CD14-positive monocyte (primary cell): Measurements from ENCODE around the gene ABI1. TPM values are rescaled to one million over a fixed set of nuclear protein-coding genes. Genes with fewer than 3 reads are reported as not detected.

ENCODE experiments used
- DNase-seq, 3 donors: peaks; one replicate each; pipeline ENCODE4 v3.0.0-alpha.2; 2011 to 2022
- H2AFZ ChIP-seq: 2 replicates; pipeline ENCODE4 v1.6.0; 2012; ENCODE audit warnings: mild to moderate bottlenecking, low read depth, low read length, inconsistent platforms; ENCODE audit not compliant: insufficient read depth, poor library complexity, severe bottlenecking
- H3K27ac ChIP-seq, 2 donors: 1 replicate in 1 of 2; 2 replicates in 1 of 2; pipeline ENCODE4 v1.5.1; 2012 to 2013; ENCODE audit warnings: low read length in 2 of 2, control low read depth in 1 of 2, inconsistent platforms in 1 of 2, low read depth in 1 of 2, mild to moderate bottlenecking in 1 of 2
- H3K27me3 ChIP-seq, 2 donors: one replicate each; pipeline versions ENCODE4 v1.6.0 to v1.6.1; 2011 to 2013; ENCODE audit warnings: low read length in 2 of 2; ENCODE audit not compliant: control insufficient read depth in 2 of 2, insufficient read depth in 2 of 2
- H3K36me3 ChIP-seq, 2 donors: replicated peaks in 1 of 2; 1 replicate in 1 of 2; 2 replicates in 1 of 2; pipeline versions ENCODE4 v1.5.1 to v1.6.1; 2012 to 2013; ENCODE audit warnings: low read length in 2 of 2, control low read depth in 1 of 2, inconsistent platforms in 1 of 2, mild to moderate bottlenecking in 1 of 2; ENCODE audit not compliant: insufficient read depth in 2 of 2, control insufficient read depth in 1 of 2
- H3K4me1 ChIP-seq, 2 donors: 1 replicate in 1 of 2; 2 replicates in 1 of 2; pipeline versions ENCODE4 v1.5.1 to v1.6.1; 2012 to 2013; ENCODE audit warnings: low read length in 2 of 2, control low read depth in 1 of 2, inconsistent platforms in 1 of 2, mild to moderate bottlenecking in 1 of 2, moderate library complexity in 1 of 2; ENCODE audit not compliant: insufficient read depth in 2 of 2, control insufficient read depth in 1 of 2
- H3K4me2 ChIP-seq: replicated peaks from 2 replicates; pipeline ENCODE3; 2012; ENCODE audit warnings: low read length, moderate library complexity, mild to moderate bottlenecking; ENCODE audit not compliant: poor library complexity, severe bottlenecking; ENCODE audit errors: extremely low read depth
- H3K4me3 ChIP-seq, 3 experiments: fragments of 200-600 bp in 1 of 3; sonication (generic) in 1 of 3; replicated peaks in 1 of 3; 1 replicate in 2 of 3; 2 replicates in 1 of 3; pipeline ENCODE4 v1.5.1; 2011 to 2013; ENCODE audit warnings: low read length in 3 of 3, mild to moderate bottlenecking in 3 of 3, control low read depth in 2 of 3, low read depth in 2 of 3, inconsistent platforms in 1 of 3, moderate library complexity in 1 of 3
- H3K79me2 ChIP-seq: 2 replicates; pipeline ENCODE4 v1.6.0; 2012; ENCODE audit warnings: mild to moderate bottlenecking, control low read depth, inconsistent platforms, low read length, moderate library complexity; ENCODE audit not compliant: insufficient read depth
- H3K9ac ChIP-seq: 2 replicates; pipeline ENCODE4 v1.6.0; 2017; ENCODE audit warnings: low read length, mild to moderate bottlenecking; ENCODE audit not compliant: insufficient read depth, poor library complexity, severe bottlenecking
- H3K9me3 ChIP-seq, 2 donors: replicated peaks in 1 of 2; 1 replicate in 1 of 2; 2 replicates in 1 of 2; pipeline versions ENCODE4 v1.5.1 to v1.6.1; 2012 to 2013; ENCODE audit warnings: low read length in 2 of 2, control low read depth in 1 of 2; ENCODE audit not compliant: control insufficient read depth in 1 of 2, insufficient read depth in 1 of 2
- H4K20me1 ChIP-seq: 2 replicates; pipeline ENCODE4 v1.6.0; 2012; ENCODE audit warnings: mild to moderate bottlenecking, low read length, control low read depth, moderate library complexity; ENCODE audit not compliant: insufficient read depth
- H3K27ac Mint-ChIP-seq, 7 donors: one replicate each; pipeline ENCODE4 v1.8.0; 2020; ENCODE audit warnings: mild to moderate bottlenecking in 7 of 7, mixed read lengths in 7 of 7, moderate library complexity in 6 of 7, inconsistent platforms in 2 of 7
- H3K27me3 Mint-ChIP-seq, 3 donors: one replicate each; pipeline ENCODE4 v1.8.0; 2021 to 2022; ENCODE audit warnings: low read depth in 3 of 3, mild to moderate bottlenecking in 3 of 3, mixed read lengths in 3 of 3, moderate library complexity in 3 of 3, inconsistent platforms in 1 of 3
- H3K36me3 Mint-ChIP-seq, 2 donors: one replicate each; pipeline ENCODE4 v1.8.0; 2020; ENCODE audit warnings: mixed read lengths in 2 of 2, inconsistent platforms in 1 of 2, mild to moderate bottlenecking in 1 of 2
- H3K4me1 Mint-ChIP-seq: one replicate; pipeline ENCODE4 v1.8.0; 2020; ENCODE audit warnings: mild to moderate bottlenecking, mixed read lengths
- H3K4me3 Mint-ChIP-seq, 2 donors: one replicate each; pipeline ENCODE4 v1.8.0; 2020; ENCODE audit warnings: mild to moderate bottlenecking in 2 of 2, mixed read lengths in 2 of 2, moderate library complexity in 1 of 2
- H3K9me3 Mint-ChIP-seq, 7 donors: one replicate each; pipeline ENCODE4 v1.8.0; 2020 to 2022; ENCODE audit warnings: mixed read lengths in 7 of 7, mild to moderate bottlenecking in 6 of 7, moderate library complexity in 6 of 7, inconsistent platforms in 2 of 7
- CTCF ChIP-seq: fragments of 200-600 bp; IDR thresholded peaks from one replicate; pipeline ENCODE4 v1.8.0; 2022; ENCODE audit warnings: antibody characterized with exemption, mild to moderate bottlenecking
- WGBS: methylation state at CpG from one replicate; pipeline ENCODE4 v1.1.5; 2013; ENCODE audit warnings: missing lambda C conversion rate; ENCODE audit not compliant: insufficient coverage; 5-methylcytosine and 5-hydroxymethylcytosine counted together
- intact Hi-C, 2 donors: fragments of 100-400 bp; cut with micrococcal nuclease; formaldehyde crosslinking; loops; one replicate each; pipeline versions ENCODE4 v1.15.0 to v1.15.1; 2023
- polyA plus RNA-seq, 3 donors: library from polyadenylated mRNA; depleted of rRNA in 1 of 3; unstranded in 2 of 3; stranded (reverse) in 1 of 3; fragments of 300-500 nt in 2 of 3; fragments of >200 nt in 1 of 3; fragmentation: Illumina TruSeq in 2 of 3; gene quantifications; 1 replicate in 2 of 3; 2 replicates in 1 of 3; pipeline ENCODE4 v1.2.3, GENCODE V29; 2012 to 2021

The ABI1 gene
- polyA plus RNA-seq, 3 donors, result 39.8 to 77.2 (median 61.5) TPM

GRCh38 chr10:26698909-26699308 lies 161.8 kb downstream of the ABI1 start:
- H3K9me3 Mint-ChIP-seq, result no peaks in the 10 kb centered on the region
- peaks cover 63% of the 10 kb centered on the region for H3K79me2 ChIP-seq

GRCh38 chr10:26697922-26698608 lies 162.7 kb downstream of the ABI1 start:
- WGBS, result 3% methylated on average over 41 of the region's 42 CpGs

More at GRCh38 chr10:26698909-26699308, 161.8 kb downstream of the ABI1 start:
- no peak for TF ChIP-seq CTCF
- WGBS, result 100% methylated on average over 1 of the region's 2 CpGs
- no peaks in the 10 kb centered on the region for H3K9me3 ChIP-seq
- peak overlapping the region; percentile 85 for H3K4me2 ChIP-seq
- H3K4me1 ChIP-seq, result peaks cover 49 to 58% of the 10 kb centered on the region in 2 donors
- Mint-ChIP-seq H3K4me3 (peak overlapping the region; percentile 9 to 59), H3K27me3 (no peaks in the 10 kb centered on the region), H3K36me3 (peaks cover 9 to 32% of the 10 kb centered on the region in 2 donors), H3K27ac (peak overlapping the region in 5 of 7 donors; percentile 40 to 95 (median 68)), H3K4me1 (peaks cover 72% of the 10 kb centered on the region)
- peak overlapping the region in 1 of 2 donors; percentile 87 for H3K27ac ChIP-seq
- H3K36me3 ChIP-seq, result peaks cover 3 to 18% of the 10 kb centered on the region in 2 donors
- no peak overlapping the region for H3K9ac ChIP-seq
- H4K20me1 ChIP-seq, result peaks cover 15% of the 10 kb centered on the region
- H3K4me3 ChIP-seq, result peak overlapping the region in 1 of 3 experiments; percentile 95
- H2AFZ ChIP-seq, result no peak overlapping the region
- no peaks in the 10 kb centered on the region for H3K27me3 ChIP-seq
- DNase-seq, result no peak
- intact Hi-C loops, result loop anchor here (10.0 kb wide), 2 partner anchors 94 to 166 kb away; partner anchors contain the start of gene ABI1 (in 2 of the 2)

More at GRCh38 chr10:26697922-26698608, 162.7 kb downstream of the ABI1 start:
- Mint-ChIP-seq H3K4me1 (peaks cover 71% of the 10 kb centered on the region), H3K27me3 (no peaks in the 10 kb centered on the region), H3K27ac (peak overlapping the region; percentile 89 to 96 (median 92)), H3K4me3 (peak overlapping the region; percentile 94 to 95), H3K9me3 (no peaks in the 10 kb centered on the region), H3K36me3 (peaks cover 6 to 27% of the 10 kb centered on the region in 2 donors)
- peak overlapping the region; percentile 96 for H2AFZ ChIP-seq
- intact Hi-C loops, result loop anchor here (10.0 kb wide), 2 partner anchors 93 to 167 kb away; partner anchors contain the start of gene ABI1 (in 2 of the 2)
- peaks cover 49 to 58% of the 10 kb centered on the region in 2 donors for H3K4me1 ChIP-seq
- no peak for DNase-seq
- H4K20me1 ChIP-seq, result peaks cover 15% of the 10 kb centered on the region
- H3K36me3 ChIP-seq, result peaks cover 0 to 12% of the 10 kb centered on the region in 2 donors
- peak overlapping the region; percentile 77 to 95 (median 80) for H3K4me3 ChIP-seq
- peak overlapping the region; percentile 85 for H3K4me2 ChIP-seq
- peak overlapping the region; percentile 82 for H3K9ac ChIP-seq
- TF ChIP-seq CTCF, result no peak
- H3K27ac ChIP-seq, result peak overlapping the region; percentile 87
- no peaks in the 10 kb centered on the region for H3K27me3 ChIP-seq
- H3K9me3 ChIP-seq, result no peaks in the 10 kb centered on the region
- H3K79me2 ChIP-seq, result peaks cover 57% of the 10 kb centered on the region
